ENCODE measurements around the gene GADD45GIP1. TPM values are rescaled to one million over a fixed set of nuclear protein-coding genes. Genes with fewer than 3 reads are reported as not detected.

Gene GADD45GIP1
- total and polyA plus RNA-seq, 2 donors (not counting 1 experiment from before 2014, with no cell fraction given), result 19.5 to 19.7 TPM

GRCh38 chr19:12935071-12935470 lies 22.0 kb downstream of the GADD45GIP1 start:
- no peaks in the 10 kb centered on the region for H4K20me1 ChIP-seq (ENCODE audit: control insufficient read depth, extremely low read depth, insufficient read depth, low read length)
- H3K36me3 ChIP-seq (ENCODE audit: control insufficient read depth, insufficient read depth, low read length), result peaks cover 6% of the 10 kb centered on the region
- H3K4me2 ChIP-seq (ENCODE audit: extremely low read depth, insufficient read depth, low read length), result no peak overlapping the region
- no peak overlapping the region for H2AFZ ChIP-seq (ENCODE audit: low read length)
- H3K4me3 ChIP-seq (replicated peaks in 1 of 4; ENCODE audit: control extremely low read depth in 1 of 4, insufficient read depth in 1 of 4, low read depth in 3 of 4, low read length in 4 of 4), result no peak overlapping the region
- H3K9ac ChIP-seq (ENCODE audit: insufficient read depth, low read length), result no peak overlapping the region
- no peaks in the 10 kb centered on the region for H3K27me3 ChIP-seq (ENCODE audit: control insufficient read depth, insufficient read depth, low read length)
- DNase-seq (ENCODE audit: low read depth in 2 of 2), result no peak
- H3K9me3 ChIP-seq (ENCODE audit: control insufficient read depth, insufficient read depth, low read depth, low read length), result no peaks in the 10 kb centered on the region
- peaks cover 36% of the 10 kb centered on the region for H3K79me2 ChIP-seq (ENCODE audit: control insufficient read depth, insufficient read depth, low read length)
- no peak overlapping the region for H3K27ac ChIP-seq (ENCODE audit: insufficient read depth, low read length)
- peaks cover 9% of the 10 kb centered on the region for H3K4me1 ChIP-seq (ENCODE audit: control insufficient read depth, extremely low read depth, insufficient read depth, low read length)
- TF ChIP-seq EZH2 (IDR thresholded peaks at IDR 0.05; ENCODE audit: low read length, missing control alignments) (no peak), CTCF (conservative IDR thresholded peaks at IDR 0.05 in 1 of 2, IDR thresholded peaks at IDR 0.05 in 1 of 2; ENCODE audit: low read depth in 1 of 2, low read length in 2 of 2) (no peak)

GRCh38 chr19:12933287-12934072 lies 23.5 kb downstream of the GADD45GIP1 start, which contains the start of gene FARSA:
Gene FARSA (minus strand): TSS chr19:12933711. CDS start chr19:12933696, 15 bp downstream.
- Histone ChIP-seq H3K27me3 (ENCODE audit: control insufficient read depth, insufficient read depth, low read length) (no peaks in the 10 kb centered on the region), H3K4me2 (ENCODE audit: extremely low read depth, insufficient read depth, low read length) (peak within 1 kb of the TSS; percentile 97), H3K4me3 (replicated peaks in 1 of 4; ENCODE audit: control extremely low read depth in 1 of 4, insufficient read depth in 1 of 4, low read depth in 3 of 4, low read length in 4 of 4) (peak within 1 kb of the TSS; percentile 71 to 96 (median 86)), H3K9ac (ENCODE audit: insufficient read depth, low read length) (peak within 1 kb of the TSS; percentile 90), H3K79me2 (ENCODE audit: control insufficient read depth, insufficient read depth, low read length) (peaks cover 20% of the 10 kb centered on the region), H3K36me3 (ENCODE audit: control insufficient read depth, insufficient read depth, low read length) (peaks cover 12% of the 10 kb centered on the region), H3K9me3 (ENCODE audit: control insufficient read depth, insufficient read depth, low read depth, low read length) (no peaks in the 10 kb centered on the region), H3K27ac (ENCODE audit: insufficient read depth, low read length) (peak within 1 kb of the TSS; percentile 75), H4K20me1 (ENCODE audit: control insufficient read depth, extremely low read depth, insufficient read depth, low read length) (no peaks in the 10 kb centered on the region), H3K4me1 (ENCODE audit: control insufficient read depth, extremely low read depth, insufficient read depth, low read length) (peaks cover 7% of the 10 kb centered on the region), H2AFZ (ENCODE audit: low read length) (peak within 1 kb of the TSS; percentile 98)
- TF ChIP-seq EZH2 (IDR thresholded peaks at IDR 0.05; ENCODE audit: low read length, missing control alignments) (no peak), CTCF (conservative IDR thresholded peaks at IDR 0.05 in 1 of 2, IDR thresholded peaks at IDR 0.05 in 1 of 2; ENCODE audit: low read depth in 1 of 2, low read length in 2 of 2) (no peak)
- peak; percentile 88 to 89 for DNase-seq (ENCODE audit: low read depth in 2 of 2)

- no peaks in the 10 kb centered on the region for H3K9me3 ChIP-seq (ENCODE audit: control insufficient read depth, insufficient read depth, low read depth, low read length)
- peak overlapping the region; percentile 75 for H3K27ac ChIP-seq (ENCODE audit: insufficient read depth, low read length)
- H3K27me3 ChIP-seq (ENCODE audit: control insufficient read depth, insufficient read depth, low read length), result no peaks in the 10 kb centered on the region
- H3K4me1 ChIP-seq (ENCODE audit: control insufficient read depth, extremely low read depth, insufficient read depth, low read length), result peaks cover 4% of the 10 kb centered on the region
- DNase-seq (ENCODE audit: low read depth in 2 of 2), result no peak
- no peaks in the 10 kb centered on the region for H4K20me1 ChIP-seq (ENCODE audit: control insufficient read depth, extremely low read depth, insufficient read depth, low read length)
- H3K9ac ChIP-seq (ENCODE audit: insufficient read depth, low read length), result peak overlapping the region; percentile 90
- H2AFZ ChIP-seq (ENCODE audit: low read length), result peak overlapping the region; percentile 61
- H3K4me3 ChIP-seq (replicated peaks in 1 of 4; ENCODE audit: control extremely low read depth in 1 of 4, insufficient read depth in 1 of 4, low read depth in 3 of 4, low read length in 4 of 4), result peak overlapping the region; percentile 71 to 96 (median 86)
- peaks cover 20% of the 10 kb centered on the region for H3K79me2 ChIP-seq (ENCODE audit: control insufficient read depth, insufficient read depth, low read length)
- H3K4me2 ChIP-seq (ENCODE audit: extremely low read depth, insufficient read depth, low read length), result peak overlapping the region; percentile 97
- H3K36me3 ChIP-seq (ENCODE audit: control insufficient read depth, insufficient read depth, low read length), result peaks cover 16% of the 10 kb centered on the region
- TF ChIP-seq EZH2 (IDR thresholded peaks at IDR 0.05; ENCODE audit: low read length, missing control alignments) (no peak), CTCF (conservative IDR thresholded peaks at IDR 0.05 in 1 of 2, IDR thresholded peaks at IDR 0.05 in 1 of 2; ENCODE audit: low read depth in 1 of 2, low read length in 2 of 2) (no peak)
Observed at GRCh38 chr19:12932392-12933286, 24.4 kb downstream of the GADD45GIP1 start.
